ENCODE results near the gene EIPR1. TPM values are rescaled to one million over a fixed set of nuclear protein-coding genes. Genes with fewer than 3 reads are reported as not detected.

The EIPR1 gene
- total RNA-seq, 1 donor from 2014 or later: 35.9 TPM

DNA sequence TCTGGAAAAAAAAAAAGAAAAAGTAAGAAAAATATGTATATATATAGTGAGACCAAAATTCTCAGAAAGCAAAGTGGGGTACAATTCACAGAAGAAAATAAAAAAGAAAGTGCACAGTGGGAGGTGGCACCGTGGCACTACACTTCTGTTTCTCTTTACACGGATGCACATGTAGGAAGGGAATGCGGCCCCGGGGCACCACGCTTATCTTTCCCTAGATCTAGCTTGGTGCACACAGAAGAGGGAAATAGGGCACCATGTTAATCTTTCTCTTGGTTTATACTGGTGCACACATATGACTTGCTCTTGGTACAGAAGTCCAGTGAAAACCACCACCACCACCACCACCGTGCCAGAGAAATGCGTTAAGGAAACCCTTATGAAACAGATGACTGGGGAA, 32.0 kb downstream of the EIPR1 start:
- Mint-ChIP-seq H3K9me3 (ENCODE audit: unreplicated experiment) (no peaks in the 10 kb centered on the region), H3K4me1 (ENCODE audit: unreplicated experiment) (no peaks in the 10 kb centered on the region), H3K4me3 (ENCODE audit: unreplicated experiment) (no peak overlapping the region), H3K27me3 (ENCODE audit: unreplicated experiment) (no peaks in the 10 kb centered on the region), H3K27ac (ENCODE audit: unreplicated experiment) (no peak overlapping the region), H3K36me3 (ENCODE audit: low read depth, unreplicated experiment) (peaks cover 27% of the 10 kb centered on the region)
- no peak for TF ChIP-seq CTCF (IDR thresholded peaks at IDR 0.05; ENCODE audit: unreplicated experiment)
- no peak for DNase-seq (ENCODE audit: low spot score)

- Mint-ChIP-seq H3K4me1 (ENCODE audit: unreplicated experiment) (no peaks in the 10 kb centered on the region), H3K27me3 (ENCODE audit: unreplicated experiment) (no peaks in the 10 kb centered on the region), H3K9me3 (ENCODE audit: unreplicated experiment) (no peaks in the 10 kb centered on the region), H3K27ac (ENCODE audit: unreplicated experiment) (no peak overlapping the region), H3K36me3 (ENCODE audit: low read depth, unreplicated experiment) (peaks cover 27% of the 10 kb centered on the region), H3K4me3 (ENCODE audit: unreplicated experiment) (no peak overlapping the region)
- no peak for TF ChIP-seq CTCF (IDR thresholded peaks at IDR 0.05; ENCODE audit: unreplicated experiment)
- DNase-seq (ENCODE audit: low spot score): no peak
These were observed 32.7 kb downstream of the EIPR1 start for GRCh38 chr2:3344897-3345296.

DNA sequence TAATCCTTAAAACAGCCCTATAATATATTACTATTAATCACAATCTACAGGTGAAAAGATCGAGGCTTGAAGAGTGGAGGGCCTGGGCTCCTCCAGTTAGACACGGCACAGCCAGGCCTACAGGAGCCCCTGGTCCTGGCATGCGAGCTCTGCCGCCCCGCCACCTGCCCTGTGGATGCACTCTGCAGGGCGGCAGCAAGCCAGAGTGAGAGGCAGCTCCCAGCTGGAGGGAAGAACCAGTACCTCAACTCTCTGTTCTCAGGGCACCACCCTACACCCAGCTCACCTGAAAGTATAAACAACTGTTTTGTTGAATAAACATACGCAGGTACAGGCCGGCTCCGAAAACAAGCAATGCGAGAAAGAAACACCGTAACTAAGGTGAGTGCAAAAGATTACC, 34.6 kb downstream of the EIPR1 start:
- no peak overlapping the region for H3K27ac Mint-ChIP-seq (ENCODE audit: unreplicated experiment)
- no peaks in the 10 kb centered on the region for H3K27me3 Mint-ChIP-seq (ENCODE audit: unreplicated experiment)
- TF ChIP-seq CTCF (IDR thresholded peaks at IDR 0.05; ENCODE audit: unreplicated experiment): no peak
- H3K36me3 Mint-ChIP-seq (ENCODE audit: low read depth, unreplicated experiment): peaks cover 22% of the 10 kb centered on the region
- no peak for DNase-seq (ENCODE audit: low spot score)
- no peaks in the 10 kb centered on the region for H3K4me1 Mint-ChIP-seq (ENCODE audit: unreplicated experiment)
- no peak overlapping the region for H3K4me3 Mint-ChIP-seq (ENCODE audit: unreplicated experiment)
- no peaks in the 10 kb centered on the region for H3K9me3 Mint-ChIP-seq (ENCODE audit: unreplicated experiment)

DNA sequence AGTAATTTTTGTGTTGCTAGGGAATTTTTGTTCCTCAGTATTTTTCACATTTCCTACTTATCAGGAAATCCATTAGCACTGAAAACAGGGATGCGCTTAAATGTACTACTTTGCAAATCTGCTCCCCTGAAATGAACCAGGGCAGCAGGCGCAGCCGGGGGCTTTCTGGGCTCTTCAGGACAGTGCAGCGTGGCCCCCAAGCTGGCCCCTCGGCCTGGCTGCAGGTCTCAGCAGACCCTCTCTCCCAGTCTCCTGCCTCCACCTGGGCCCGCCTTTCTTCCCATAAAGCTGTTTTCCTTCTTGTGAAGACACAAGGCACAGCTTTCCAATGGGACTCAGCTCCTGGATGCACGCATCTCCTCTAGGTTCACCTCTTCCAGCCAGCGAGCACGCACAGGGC, 35.3 kb downstream of the EIPR1 start:
- no peak for DNase-seq (ENCODE audit: low spot score)
- Mint-ChIP-seq H3K9me3 (ENCODE audit: unreplicated experiment) (no peaks in the 10 kb centered on the region), H3K27me3 (ENCODE audit: unreplicated experiment) (no peaks in the 10 kb centered on the region), H3K27ac (ENCODE audit: unreplicated experiment) (no peak overlapping the region), H3K36me3 (ENCODE audit: low read depth, unreplicated experiment) (peaks cover 24% of the 10 kb centered on the region), H3K4me1 (ENCODE audit: unreplicated experiment) (no peaks in the 10 kb centered on the region), H3K4me3 (ENCODE audit: unreplicated experiment) (no peak overlapping the region)
- TF ChIP-seq CTCF (IDR thresholded peaks at IDR 0.05; ENCODE audit: unreplicated experiment): no peak

GRCh38 chr2:3341336-3341735, 36.3 kb downstream of the EIPR1 start:
- Mint-ChIP-seq H3K27ac (ENCODE audit: unreplicated experiment) (no peak overlapping the region), H3K4me3 (ENCODE audit: unreplicated experiment) (no peak overlapping the region), H3K9me3 (ENCODE audit: unreplicated experiment) (no peaks in the 10 kb centered on the region), H3K36me3 (ENCODE audit: low read depth, unreplicated experiment) (peaks cover 19% of the 10 kb centered on the region), H3K27me3 (ENCODE audit: unreplicated experiment) (no peaks in the 10 kb centered on the region), H3K4me1 (ENCODE audit: unreplicated experiment) (no peaks in the 10 kb centered on the region)
- no peak for TF ChIP-seq CTCF (IDR thresholded peaks at IDR 0.05; ENCODE audit: unreplicated experiment)
- no peak for DNase-seq (ENCODE audit: low spot score)

Data from endothelial cell (in vitro differentiated cells).